ENCODE data around the gene IRF4. TPM values are rescaled to one million over a fixed set of nuclear protein-coding genes. Genes with fewer than 3 reads are reported as not detected.
A peak's percentile ranks its signal among the peaks of the same experiment; 100 is the strongest.

The IRF4 gene
- total and polyA plus RNA-seq, 3 experiments from 2014 or later: 3.4 to 703 (median 700) TPM

GRCh38 chr6:398065-398464 is 6.5 kb downstream of the IRF4 start:
- Mint-ChIP-seq H3K4me1 (peaks cover 24 to 46% (median 40%) of the 10 kb centered on the region in 3 donors), H3K27ac (no peak overlapping the region), H3K36me3 (peaks cover 0 to 76% (median 3%) of the 10 kb centered on the region in 3 donors), H3K27me3 (peaks cover 0 to 3% of the 10 kb centered on the region in 2 donors), H3K4me3 (peak overlapping the region in 1 of 7 donors; percentile 20), H3K9me3 (no peaks in the 10 kb centered on the region)
- H3K27ac ChIP-seq (ENCODE audit: low read depth, low read length): no peak overlapping the region
- POLR2A ChIA-PET: interaction anchor here (0.8 kb wide), 1 partner anchor 19 kb away, joined by 3 read pairs; no protein-coding TSS in a partner anchor
- CTCF ChIA-PET: no interaction called here
- H3K4me3 ChIP-seq (ENCODE audit: low read length): no peak overlapping the region
- H3K36me3 ChIP-seq (ENCODE audit: insufficient read depth, low read length): no peaks in the 10 kb centered on the region
- DNase-seq: no peak
- H3K27me3 ChIP-seq (ENCODE audit: insufficient read depth, low read length, poor library complexity, severe bottlenecking): no peaks in the 10 kb centered on the region
- H3K9me3 ChIP-seq (ENCODE audit: low read length): no peaks in the 10 kb centered on the region
- H3K4me1 ChIP-seq (ENCODE audit: insufficient read depth, low read length): peaks cover 20% of the 10 kb centered on the region

GRCh38 chr6:398558-399078 is 7.1 kb downstream of the IRF4 start:
- CTCF ChIA-PET: interaction anchor here (1.3 to 1.7 kb wide), 3 partner anchors 11 to 195 kb away, joined by 3 to 4 read pairs (median 3); no protein-coding TSS in a partner anchor
- DNase-seq: no peak
- Mint-ChIP-seq H3K4me1 (peaks cover 28 to 50% (median 44%) of the 10 kb centered on the region in 3 donors), H3K4me3 (no peak overlapping the region), H3K27ac (peak overlapping the region in 1 of 8 donors; percentile 38), H3K9me3 (no peaks in the 10 kb centered on the region), H3K27me3 (peaks cover 0 to 3% of the 10 kb centered on the region in 2 donors), H3K36me3 (peaks cover 0 to 80% (median 5%) of the 10 kb centered on the region in 3 donors)
- Histone ChIP-seq H3K4me1 (ENCODE audit: insufficient read depth, low read length) (peaks cover 25% of the 10 kb centered on the region), H3K27me3 (ENCODE audit: insufficient read depth, low read length, poor library complexity, severe bottlenecking) (no peaks in the 10 kb centered on the region), H3K9me3 (ENCODE audit: low read length) (no peaks in the 10 kb centered on the region), H3K36me3 (ENCODE audit: insufficient read depth, low read length) (no peaks in the 10 kb centered on the region), H3K4me3 (ENCODE audit: low read length) (no peak overlapping the region), H3K27ac (ENCODE audit: low read depth, low read length) (no peak overlapping the region)
- POLR2A ChIA-PET: no interaction called here

- peaks cover 0 to 2% (median 0%) of the 10 kb centered on the region in 5 donors for H3K9me3 Mint-ChIP-seq
Observed at GRCh38 chr6:399785-400534, 8.4 kb downstream of the IRF4 start.

GRCh38 chr6:400815-401214 is 9.3 kb downstream of the IRF4 start:
- Histone ChIP-seq H3K36me3 (ENCODE audit: insufficient read depth, low read length) (no peaks in the 10 kb centered on the region), H3K9me3 (ENCODE audit: low read length) (no peaks in the 10 kb centered on the region), H3K27ac (ENCODE audit: low read depth, low read length) (no peak overlapping the region), H3K4me1 (ENCODE audit: insufficient read depth, low read length) (peaks cover 37% of the 10 kb centered on the region), H3K27me3 (ENCODE audit: insufficient read depth, low read length, poor library complexity, severe bottlenecking) (no peaks in the 10 kb centered on the region), H3K4me3 (ENCODE audit: low read length) (no peak overlapping the region)
- no peak overlapping the region for H3K27ac Mint-ChIP-seq
- ChIA-PET POLR2A (no interaction called here), CTCF (interaction anchor here (1.4 kb wide), 1 partner anchor 9 kb away, joined by 3 read pairs; the partner anchor contains the start of gene IRF4)
- no peak for DNase-seq
- peaks cover 0 to 2% (median 0%) of the 10 kb centered on the region in 5 donors for H3K9me3 Mint-ChIP-seq
- H3K36me3 Mint-ChIP-seq: peaks cover 5 to 88% (median 8%) of the 10 kb centered on the region in 3 donors
- peaks cover 0 to 1% of the 10 kb centered on the region in 2 donors for H3K27me3 Mint-ChIP-seq
- H3K4me1 Mint-ChIP-seq: peaks cover 34 to 55% (median 50%) of the 10 kb centered on the region in 3 donors
- H3K4me3 Mint-ChIP-seq: no peak overlapping the region

More at GRCh38 chr6:399785-400534, 8.4 kb downstream of the IRF4 start:
- Histone ChIP-seq H3K27me3 (ENCODE audit: insufficient read depth, low read length, poor library complexity, severe bottlenecking) (no peaks in the 10 kb centered on the region), H3K36me3 (ENCODE audit: insufficient read depth, low read length) (no peaks in the 10 kb centered on the region), H3K9me3 (ENCODE audit: low read length) (no peaks in the 10 kb centered on the region), H3K27ac (ENCODE audit: low read depth, low read length) (no peak overlapping the region), H3K4me3 (ENCODE audit: low read length) (no peak overlapping the region), H3K4me1 (ENCODE audit: insufficient read depth, low read length) (peaks cover 31% of the 10 kb centered on the region)
- Mint-ChIP-seq H3K4me1 (peaks cover 34 to 55% (median 49%) of the 10 kb centered on the region in 3 donors), H3K36me3 (peaks cover 4 to 89% (median 7%) of the 10 kb centered on the region in 3 donors), H3K4me3 (peak overlapping the region in 6 of 7 donors; percentile 16 to 78 (median 32)), H3K27me3 (peaks cover 0 to 1% of the 10 kb centered on the region in 2 donors), H3K27ac (peak overlapping the region in 7 of 8 donors; percentile 33 to 79 (median 61))
- DNase-seq: peak in 1 of 5 donors; percentile 24
- CTCF ChIA-PET: interaction anchor here (1.3 to 1.7 kb wide), 4 partner anchors 8 to 193 kb away, joined by 3 to 4 read pairs (median 3); partner anchors contain the start of gene IRF4
- POLR2A ChIA-PET: no interaction called here

GRCh38 chr6:401239-401993 is 9.9 kb downstream of the IRF4 start:
- Histone ChIP-seq H3K27ac (ENCODE audit: low read depth, low read length) (no peak overlapping the region), H3K4me1 (ENCODE audit: insufficient read depth, low read length) (peaks cover 37% of the 10 kb centered on the region), H3K9me3 (ENCODE audit: low read length) (no peaks in the 10 kb centered on the region), H3K36me3 (ENCODE audit: insufficient read depth, low read length) (no peaks in the 10 kb centered on the region), H3K27me3 (ENCODE audit: insufficient read depth, low read length, poor library complexity, severe bottlenecking) (no peaks in the 10 kb centered on the region), H3K4me3 (ENCODE audit: low read length) (no peak overlapping the region)
- no peak for DNase-seq
- peaks cover 8 to 88% (median 9%) of the 10 kb centered on the region in 3 donors for H3K36me3 Mint-ChIP-seq
- H3K27ac Mint-ChIP-seq: no peak overlapping the region
- CTCF ChIA-PET: interaction anchor here (2.5 kb wide), 1 partner anchor 9 kb away, joined by 10 read pairs; no protein-coding TSS in a partner anchor
- POLR2A ChIA-PET: no interaction called here
- H3K4me3 Mint-ChIP-seq: no peak overlapping the region
- peaks cover 34 to 55% (median 50%) of the 10 kb centered on the region in 3 donors for H3K4me1 Mint-ChIP-seq
- H3K27me3 Mint-ChIP-seq: peaks cover 0 to 1% of the 10 kb centered on the region in 2 donors
- peaks cover 0 to 2% (median 0%) of the 10 kb centered on the region in 5 donors for H3K9me3 Mint-ChIP-seq

GRCh38 chr6:401994-402640 is 10.6 kb downstream of the IRF4 start:
- Mint-ChIP-seq H3K4me3 (peak overlapping the region in 1 of 7 donors; percentile 32), H3K4me1 (peaks cover 34 to 55% (median 50%) of the 10 kb centered on the region in 3 donors), H3K27ac (no peak overlapping the region), H3K9me3 (peaks cover 0 to 2% (median 0%) of the 10 kb centered on the region in 5 donors), H3K27me3 (peaks cover 0 to 1% of the 10 kb centered on the region in 2 donors), H3K36me3 (peaks cover 8 to 92% (median 12%) of the 10 kb centered on the region in 3 donors)
- peaks cover 37% of the 10 kb centered on the region for H3K4me1 ChIP-seq (ENCODE audit: insufficient read depth, low read length)
- no peak for DNase-seq
- no peak overlapping the region for H3K4me3 ChIP-seq (ENCODE audit: low read length)
- no peaks in the 10 kb centered on the region for H3K9me3 ChIP-seq (ENCODE audit: low read length)
- H3K27me3 ChIP-seq (ENCODE audit: insufficient read depth, low read length, poor library complexity, severe bottlenecking): no peaks in the 10 kb centered on the region
- no peak overlapping the region for H3K27ac ChIP-seq (ENCODE audit: low read depth, low read length)
- ChIA-PET CTCF (interaction anchor here (2.5 kb wide), 1 partner anchor 10 kb away, joined by 10 read pairs; no protein-coding TSS in a partner anchor), POLR2A (interaction anchor here (2.0 kb wide), 1 partner anchor 10 kb away, joined by 6 read pairs; no protein-coding TSS in a partner anchor)
- no peaks in the 10 kb centered on the region for H3K36me3 ChIP-seq (ENCODE audit: insufficient read depth, low read length)

Data from CD8-positive, alpha-beta memory T cell (primary cell).